GM19468 (cell line): Measurements from ENCODE around the gene PRRT3.
A peak's percentile ranks its signal among the peaks of the same experiment; 100 is the strongest.
"Not testable (repeated sequence)": the region's sequence is repeated elsewhere in the genome, so short reads cannot be mapped to it uniquely, and the experiment has no call there.

ENCODE experiments used
- ATAC-seq: cut with Tn5 transposase; IDR thresholded peaks from one replicate; pipeline ENCODE4 v1.9.1; 2021; ENCODE audit warnings: mild to moderate bottlenecking, moderate library complexity, moderate number of reproducible peaks; ENCODE audit not compliant: unreplicated experiment; ENCODE audit errors: extremely low read depth

Gene PRRT3

GRCh38 chr3:9948586-9948985, 3.6 kb downstream of the PRRT3 start:
- no peak for ATAC-seq

- ATAC-seq: no peak
Measured at GRCh38 chr3:9947025-9947995, 4.9 kb downstream of the PRRT3 start.

DNA sequence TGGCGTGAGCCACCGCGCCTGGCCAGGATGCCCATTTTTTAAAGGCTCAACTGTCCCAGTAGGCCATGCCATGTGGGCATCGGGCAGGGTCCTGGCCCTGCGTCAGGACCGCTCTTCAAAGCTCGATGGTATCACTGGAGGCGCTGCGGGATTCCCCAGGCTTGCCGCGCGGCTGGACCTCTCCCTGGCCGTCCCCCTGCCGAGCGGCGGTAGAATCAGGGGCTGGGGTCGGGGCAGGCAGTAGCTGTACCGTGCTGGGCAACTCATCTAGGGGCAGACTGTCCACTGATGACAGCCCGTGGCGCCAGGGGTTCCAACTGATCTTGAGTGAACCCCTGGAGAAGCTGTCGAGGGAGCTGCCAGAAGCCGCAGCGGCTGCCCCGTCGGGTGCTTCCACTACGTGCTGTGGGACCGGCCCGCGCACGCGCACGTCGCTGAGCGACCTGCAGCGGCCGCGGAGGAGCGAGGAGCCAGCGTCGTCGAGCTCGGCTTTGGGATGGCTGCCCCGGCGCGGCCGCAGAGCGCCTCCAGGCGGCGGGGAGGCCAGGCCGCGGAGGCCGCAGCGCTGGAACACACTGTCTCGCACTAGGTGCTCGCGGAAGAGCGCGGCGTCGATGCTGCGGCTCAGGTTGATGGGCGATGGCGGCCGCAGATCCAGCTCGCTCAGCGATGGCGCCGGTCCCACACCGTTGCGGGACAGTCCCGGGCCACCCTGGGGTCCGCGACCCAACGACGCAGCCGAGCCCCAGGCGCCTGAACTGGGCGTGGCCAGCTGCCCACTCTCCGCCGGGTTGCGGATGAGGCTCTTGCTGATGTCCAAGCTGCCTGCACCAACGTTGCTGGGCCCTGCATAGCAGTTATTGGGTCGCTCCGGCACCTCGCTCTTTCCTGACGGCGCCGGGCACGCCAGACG, 5.8 kb downstream of the PRRT3 start:
- peak; percentile 57 for ATAC-seq

- no peak for ATAC-seq
Measured at GRCh38 chr3:9945358-9945757, 6.8 kb downstream of the PRRT3 start.

DNA sequence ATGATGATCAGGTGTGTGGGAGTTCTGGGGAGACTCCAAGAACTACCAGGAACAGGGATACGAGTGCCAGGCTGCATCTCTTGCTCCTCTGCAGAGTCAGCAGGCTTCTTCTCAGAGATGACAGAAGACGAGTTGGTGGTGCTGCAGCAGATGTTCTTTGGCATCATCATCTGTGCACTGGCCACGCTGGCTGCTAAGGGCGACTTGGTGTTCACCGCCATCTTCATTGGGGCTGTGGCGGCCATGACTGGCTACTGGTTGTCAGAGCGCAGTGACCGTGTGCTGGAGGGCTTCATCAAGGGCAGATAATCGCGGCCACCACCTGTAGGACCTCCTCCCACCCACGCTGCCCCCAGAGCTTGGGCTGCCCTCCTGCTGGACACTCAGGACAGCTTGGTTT, 7.9 kb downstream of the PRRT3 start:
- ATAC-seq: no peak

- ATAC-seq: no peak
Measured at GRCh38 chr3:9942934-9943690, 9.1 kb downstream of the PRRT3 start.

GRCh38 chr3:9942164-9942563, 10.0 kb downstream of the PRRT3 start:
- ATAC-seq: no peak

DNA sequence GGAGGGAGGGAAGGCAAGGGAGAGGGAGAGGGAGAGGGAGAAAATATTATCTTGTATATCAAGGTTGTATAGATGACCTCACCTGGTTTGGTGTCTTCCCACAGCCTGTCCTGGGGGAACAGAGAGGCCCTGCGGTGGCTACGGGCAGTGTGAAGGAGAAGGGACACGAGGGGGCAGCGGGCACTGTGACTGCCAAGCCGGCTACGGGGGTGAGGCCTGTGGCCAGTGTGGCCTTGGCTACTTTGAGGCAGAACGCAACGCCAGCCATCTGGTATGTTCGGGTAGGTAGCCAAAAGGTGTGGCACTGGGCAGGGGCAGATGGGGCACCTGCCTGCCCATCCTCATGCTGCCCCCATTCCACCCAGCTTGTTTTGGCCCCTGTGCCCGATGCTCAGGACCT, 11.5 kb downstream of the PRRT3 start:
- no peak for ATAC-seq

DNA sequence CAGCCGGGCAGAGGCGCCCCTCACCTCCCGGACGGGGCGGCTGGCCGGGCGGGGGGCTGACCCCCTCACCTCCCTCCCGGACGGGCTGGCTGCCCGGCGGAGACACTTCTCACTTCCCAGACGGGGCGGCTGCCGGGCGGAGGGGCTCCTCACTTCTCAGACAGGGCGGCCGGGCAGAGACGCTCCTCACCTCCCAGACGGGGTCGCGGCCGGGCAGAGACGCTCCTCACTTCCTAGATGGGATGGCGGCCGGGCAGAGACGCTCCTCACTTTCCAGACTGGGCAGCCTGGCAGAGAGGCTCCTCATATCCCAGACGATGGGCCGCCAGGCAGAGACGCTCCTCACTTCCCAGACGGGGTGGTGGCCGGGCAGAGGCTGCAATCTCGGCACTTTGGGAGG, 12.3 kb downstream of the PRRT3 start:
- ATAC-seq: not testable (repeated sequence)

GRCh38 chr3:9938966-9939365, 13.2 kb downstream of the PRRT3 start:
- no peak for ATAC-seq

DNA sequence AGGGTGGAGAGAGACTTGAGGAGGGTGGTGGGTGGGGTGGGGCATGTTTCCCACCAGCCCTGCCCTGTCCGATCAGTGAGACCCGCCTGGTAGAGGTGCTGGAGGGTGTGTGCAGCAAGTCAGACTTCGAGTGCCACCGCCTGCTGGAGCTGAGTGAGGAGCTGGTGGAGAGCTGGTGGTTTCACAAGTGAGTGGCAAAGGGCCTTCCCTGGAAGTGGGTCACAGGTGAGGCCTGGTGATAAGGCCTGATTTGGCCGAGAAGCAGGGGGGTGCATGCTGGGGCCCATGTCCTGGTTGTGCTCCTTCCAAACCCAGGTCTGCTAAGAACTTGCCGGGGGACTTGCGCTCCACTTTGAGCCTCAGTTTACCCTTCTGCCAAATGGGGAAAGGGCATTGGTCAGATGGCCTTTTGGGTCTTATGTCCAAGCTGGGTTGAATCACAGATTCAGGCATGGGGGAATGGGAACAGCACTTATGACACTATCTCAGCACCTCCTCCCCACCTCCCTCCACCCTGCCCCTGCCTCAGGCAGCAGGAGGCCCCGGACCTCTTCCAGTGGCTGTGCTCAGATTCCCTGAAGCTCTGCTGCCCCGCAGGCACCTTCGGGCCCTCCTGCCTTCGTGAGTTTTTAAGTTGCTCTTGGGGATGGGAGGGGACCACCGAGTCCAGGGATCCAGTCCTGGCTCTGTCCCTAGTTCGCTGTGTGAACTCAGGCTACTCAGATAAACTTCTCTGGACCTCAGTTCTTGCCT, 14.5 kb downstream of the PRRT3 start:
- ATAC-seq: no peak

GRCh38 chr3:9935966-9936510, 16.2 kb downstream of the PRRT3 start:
- no peak for ATAC-seq

DNA sequence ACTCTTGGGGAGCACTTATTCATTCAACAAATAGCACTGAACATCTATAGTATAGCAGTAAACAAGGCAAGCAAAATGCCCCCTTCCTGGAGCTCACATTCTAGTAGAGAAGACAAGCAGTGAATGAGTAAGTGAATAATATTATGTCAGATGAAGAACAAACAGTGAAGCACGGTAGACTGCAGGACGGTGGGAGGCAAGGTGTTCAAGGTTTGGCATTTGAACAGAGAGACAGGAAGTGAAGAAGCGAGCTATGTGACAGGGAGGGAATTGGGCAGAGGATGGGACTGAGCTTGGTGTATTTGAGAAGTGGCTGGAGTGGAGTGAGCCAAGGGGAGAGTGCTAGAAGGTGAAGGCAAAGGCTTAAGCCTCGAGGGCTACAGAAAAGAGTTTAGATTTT, 17.2 kb downstream of the PRRT3 start:
- ATAC-seq: no peak

GRCh38 chr3:9934235-9934621, 18.0 kb downstream of the PRRT3 start:
- ATAC-seq: no peak

- peak; percentile 81 for ATAC-seq
Measured at GRCh38 chr3:9933561-9934234, 18.5 kb downstream of the PRRT3 start, which contains the start of gene CRELD1. Gene CRELD1 (plus strand): TSS chr3:9933834. CDS start chr3:9934439, 605 bp downstream.

DNA sequence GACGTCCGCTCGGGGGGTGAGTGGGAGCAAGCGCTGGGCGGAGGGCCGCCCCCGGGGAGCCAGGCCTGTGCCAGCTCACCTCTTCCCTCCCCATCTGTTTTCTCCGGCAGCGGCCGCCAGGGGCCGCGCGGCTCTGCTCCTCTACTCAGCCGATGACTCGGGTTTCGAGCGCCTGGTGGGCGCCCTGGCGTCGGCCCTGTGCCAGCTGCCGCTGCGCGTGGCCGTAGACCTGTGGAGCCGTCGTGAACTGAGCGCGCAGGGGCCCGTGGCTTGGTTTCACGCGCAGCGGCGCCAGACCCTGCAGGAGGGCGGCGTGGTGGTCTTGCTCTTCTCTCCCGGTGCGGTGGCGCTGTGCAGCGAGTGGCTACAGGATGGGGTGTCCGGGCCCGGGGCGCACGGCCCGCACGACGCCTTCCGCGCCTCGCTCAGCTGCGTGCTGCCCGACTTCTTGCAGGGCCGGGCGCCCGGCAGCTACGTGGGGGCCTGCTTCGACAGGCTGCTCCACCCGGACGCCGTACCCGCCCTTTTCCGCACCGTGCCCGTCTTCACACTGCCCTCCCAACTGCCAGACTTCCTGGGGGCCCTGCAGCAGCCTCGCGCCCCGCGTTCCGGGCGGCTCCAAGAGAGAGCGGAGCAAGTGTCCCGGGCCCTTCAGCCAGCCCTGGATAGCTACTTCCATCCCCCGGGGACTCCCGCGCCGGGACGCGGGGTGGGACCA, 19.2 kb downstream of the PRRT3 start:
- ATAC-seq: peak; percentile 50

- no peak for ATAC-seq
Measured at GRCh38 chr3:9932535-9932842, 19.7 kb downstream of the PRRT3 start.

DNA sequence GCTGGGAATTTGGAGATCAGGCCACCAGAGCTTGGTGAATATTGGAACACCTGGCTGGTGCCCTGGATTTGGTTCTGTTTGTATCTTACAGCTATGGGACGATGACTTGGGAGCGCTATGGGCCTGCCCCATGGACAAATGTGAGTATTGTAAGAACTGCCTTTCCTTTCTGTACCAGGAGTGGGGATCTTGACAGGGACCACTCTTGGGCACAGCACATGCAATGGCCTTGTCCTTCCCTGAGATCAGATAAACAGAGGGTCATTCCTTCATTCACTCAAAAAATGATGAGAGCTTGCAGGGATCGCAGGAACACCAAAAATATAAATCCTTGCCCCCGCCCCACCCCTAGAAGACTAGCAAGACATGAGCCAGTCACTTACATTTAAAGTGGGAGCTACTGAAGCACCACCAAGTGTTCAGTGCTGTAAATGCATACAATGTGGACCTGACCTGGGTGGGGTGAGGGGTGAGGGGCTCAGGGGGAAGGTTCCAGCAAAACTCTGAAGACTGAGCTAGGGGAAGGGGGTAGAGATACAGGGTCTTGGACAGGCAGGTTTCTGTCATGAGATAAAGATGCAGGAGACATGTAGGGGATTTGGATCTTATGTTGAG, 21.3 kb downstream of the PRRT3 start:
- ATAC-seq: no peak
